WTC11 (cell line): ENCODE measurements around the gene ACTA2. TPM values are rescaled to one million over a fixed set of nuclear protein-coding genes. Genes with fewer than 3 reads are reported as not detected.
"Not testable (repeated sequence)": the region's sequence is repeated elsewhere in the genome, so short reads cannot be mapped to it uniquely, and the experiment has no call there.

Source experiments
- ATAC-seq: fragments of 200-7000 bp; cut with Tn5 transposase; 2 replicates; pipeline ENCODE4 v1.10.0; 2021; ENCODE audit warnings: mild to moderate bottlenecking, moderate library complexity
- CTCF ChIA-PET: fragments of 300-600 bp; sonication (Branson Sonifier 250); formaldehyde crosslinking; loops from one replicate; lab custom pipeline; 2021; ENCODE audit warnings: antibody characterized with exemption; lab: Charles Lee
- POLR2A ChIA-PET: fragments of 350-600 bp; sonication (Branson Sonifier 250); formaldehyde crosslinking; loops from one replicate; lab custom pipeline; 2021; ENCODE audit warnings: antibody characterized with exemption; lab: Charles Lee
- DNase-seq: peaks from one replicate; pipeline ENCODE4 v3.0.0; 2021; ENCODE audit warnings: low spot score
- H3K27ac Mint-ChIP-seq: 2 replicates; pipeline ENCODE4 v1.8.0; 2021; ENCODE audit warnings: mixed read lengths
- H3K27me3 Mint-ChIP-seq: 2 replicates; pipeline ENCODE4 v1.8.0; 2021; ENCODE audit warnings: low read depth, mild to moderate bottlenecking, moderate library complexity, mixed read lengths
- H3K36me3 Mint-ChIP-seq: 2 replicates; pipeline ENCODE4 v1.8.0; 2021; ENCODE audit warnings: mixed read lengths
- H3K4me1 Mint-ChIP-seq: 2 replicates; pipeline ENCODE4 v1.8.0; 2022; ENCODE audit warnings: mixed read lengths
- H3K4me3 Mint-ChIP-seq: 2 replicates; pipeline ENCODE4 v1.8.0; 2021; ENCODE audit warnings: mild to moderate bottlenecking, moderate library complexity, mixed read lengths
- H3K9me3 Mint-ChIP-seq: 2 replicates; pipeline ENCODE4 v1.8.0; 2021; ENCODE audit warnings: mixed read lengths
- CREM ChIP-seq: sonication (generic); formaldehyde crosslinking; IDR thresholded peaks from 2 replicates; pipeline ENCODE4 v1.8.1; 2022; ENCODE audit warnings: mild to moderate bottlenecking, missing genetic modification reagents, moderate library complexity
- CTCF ChIP-seq: fragments of 200-600 bp; IDR thresholded peaks from 2 replicates; pipeline ENCODE4 v1.8.0; 2022; ENCODE audit warnings: antibody characterized with exemption
- E2F5 ChIP-seq: sonication (generic); formaldehyde crosslinking; IDR thresholded peaks from 2 replicates; pipeline ENCODE4 v1.8.1; 2022; ENCODE audit warnings: mild to moderate bottlenecking, moderate library complexity, missing genetic modification reagents
- ETV6 ChIP-seq: sonication (generic); formaldehyde crosslinking; IDR thresholded peaks from 2 replicates; pipeline ENCODE4 v1.8.1; 2022; ENCODE audit warnings: mild to moderate bottlenecking, missing genetic modification reagents
- IRF1 ChIP-seq: sonication (generic); formaldehyde crosslinking; IDR thresholded peaks from 2 replicates; pipeline ENCODE4 v1.8.0; 2023; ENCODE audit warnings: missing genetic modification reagents
- KAT7 ChIP-seq: sonication (generic); formaldehyde crosslinking; IDR thresholded peaks from 2 replicates; pipeline ENCODE4 v1.8.1; 2023; ENCODE audit warnings: missing genetic modification reagents, mild to moderate bottlenecking, borderline replicate concordance
- NFE2L1 ChIP-seq: sonication (generic); formaldehyde crosslinking; IDR thresholded peaks from 2 replicates; pipeline ENCODE4 v1.8.1; 2023; ENCODE audit warnings: missing genetic modification reagents
- NR2C2 ChIP-seq: sonication (generic); formaldehyde crosslinking; IDR thresholded peaks from 2 replicates; pipeline ENCODE4 v1.8.0; 2022; ENCODE audit warnings: mild to moderate bottlenecking, missing genetic modification reagents
- PRDM15 ChIP-seq: sonication (generic); formaldehyde crosslinking; IDR thresholded peaks from 2 replicates; pipeline ENCODE4 v1.8.0; 2022; ENCODE audit warnings: missing genetic modification reagents
- PREB ChIP-seq: sonication (generic); formaldehyde crosslinking; IDR thresholded peaks from 2 replicates; pipeline ENCODE4 v1.8.1; 2022; ENCODE audit warnings: mild to moderate bottlenecking, missing genetic modification reagents, moderate library complexity, borderline replicate concordance
- SMAD3 ChIP-seq: sonication (generic); formaldehyde crosslinking; IDR thresholded peaks from 2 replicates; pipeline ENCODE4 v1.8.0; 2022; ENCODE audit warnings: missing genetic modification reagents, mild to moderate bottlenecking, borderline replicate concordance
- SOX15 ChIP-seq: fragments of 250-450 bp; sonication (Bioruptor Pico); IDR thresholded peaks from 2 replicates; pipeline ENCODE4 v1.9.0; 2021; ENCODE audit warnings: mild to moderate bottlenecking
- TCF7 ChIP-seq: sonication (generic); formaldehyde crosslinking; IDR thresholded peaks from 2 replicates; pipeline ENCODE4 v1.8.0; 2022; ENCODE audit warnings: mild to moderate bottlenecking, low read depth, missing genetic modification reagents, moderate library complexity
- ZNF396 ChIP-seq: fragments of 250-450 bp; sonication (Bioruptor Pico); IDR thresholded peaks from 2 replicates; pipeline ENCODE4 v1.8.0; 2021; ENCODE audit warnings: mild to moderate bottlenecking, moderate library complexity, borderline replicate concordance
- ZNF423 ChIP-seq: fragments of 250-450 bp; sonication (Bioruptor Pico); IDR thresholded peaks from 2 replicates; pipeline ENCODE4 v2.1.2; 2022; ENCODE audit warnings: mild to moderate bottlenecking, moderate library complexity
- total RNA-seq: library from RNA; stranded (reverse); gene quantifications from 3 replicates; pipeline ENCODE4 v1.2.3, GENCODE V29; 2021
- TF ChIP-seq, protein P1 (sequence below): sonication (generic); formaldehyde crosslinking; IDR thresholded peaks from 2 replicates; pipeline ENCODE4 v1.8.1; 2023; ENCODE audit warnings: mild to moderate bottlenecking, missing genetic modification reagents

The ACTA2 gene
- total RNA-seq, 1 experiment from 2014 or later = 4.4 TPM

DNA sequence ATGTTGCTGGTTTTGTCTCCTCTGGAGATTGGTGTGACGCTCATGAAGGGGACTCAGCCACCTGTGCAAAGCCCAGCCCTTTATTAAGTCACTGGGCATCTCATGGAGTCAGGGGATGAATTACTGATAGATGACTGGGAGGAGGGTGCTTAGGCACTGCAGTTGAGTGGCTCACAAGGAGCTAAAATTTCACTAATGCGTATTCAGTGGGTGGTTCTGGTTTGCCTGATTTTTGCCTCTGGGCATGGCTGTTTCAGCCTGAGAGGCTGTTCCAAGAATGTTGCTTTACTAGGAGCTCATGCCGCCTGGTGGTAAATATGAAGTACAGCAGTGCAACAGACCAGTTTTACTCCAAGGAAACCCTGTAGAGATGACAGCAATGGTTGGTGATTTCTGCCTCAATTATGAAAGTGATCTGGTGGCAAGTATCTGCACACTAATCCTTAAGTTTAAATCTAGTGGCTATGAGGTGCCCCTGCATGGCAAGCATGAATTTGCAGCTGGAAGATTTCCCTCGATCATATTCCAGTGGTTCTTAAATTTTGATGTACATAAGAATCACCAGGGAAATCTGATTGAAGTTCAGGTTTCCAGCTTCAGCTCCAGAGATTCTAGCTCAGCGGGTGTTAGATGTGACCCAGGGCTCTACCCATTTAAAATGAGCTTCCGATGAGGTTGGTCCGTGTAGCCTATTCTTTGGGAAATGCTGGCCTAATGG, 19.9 kb downstream of the ACTA2 start (continued):
- TF ChIP-seq CTCF (peak; percentile 75), SOX15 (CRISPR knock-in tag) (no peak), KAT7 (CRISPR knock-in tag) (no peak), PRDM15 (CRISPR knock-in tag) (no peak), IRF1 (CRISPR knock-in tag) (no peak), SMAD3 (CRISPR knock-in tag) (no peak)

- H3K27me3 Mint-ChIP-seq, DNase-seq, H3K9me3 Mint-ChIP-seq, H3K4me3 Mint-ChIP-seq, POLR2A ChIA-PET, H3K36me3 Mint-ChIP-seq, ATAC-seq, H3K27ac Mint-ChIP-seq: not testable (repeated sequence)
- peaks cover 16% of the 10 kb centered on the region for H3K4me1 Mint-ChIP-seq
- CTCF ChIA-PET = interaction anchor here (0.6 to 3.4 kb wide), 42 partner anchors 11 to 287 kb away, joined by 3 to 84 read pairs (median 4); partner anchors contain the start of genes CH25H, FAS and STAMBPL1
Measured at GRCh38 chr10:88932029-88932428, 20.5 kb downstream of the ACTA2 start.

- H3K36me3 Mint-ChIP-seq = no peaks in the 10 kb centered on the region
- H3K27me3 Mint-ChIP-seq = no peaks in the 10 kb centered on the region
- no peak overlapping the region for H3K27ac Mint-ChIP-seq
- H3K4me3 Mint-ChIP-seq = no peak overlapping the region
- POLR2A ChIA-PET = no interaction called here
- ATAC-seq = no peak
- no peaks in the 10 kb centered on the region for H3K9me3 Mint-ChIP-seq
- DNase-seq = no peak
- peaks cover 21% of the 10 kb centered on the region for H3K4me1 Mint-ChIP-seq
- CTCF ChIA-PET = interaction anchor here (0.6 to 1.6 kb wide), 5 partner anchors 59 to 288 kb away, joined by 3 to 5 read pairs (median 4); no protein-coding TSS in a partner anchor
- TF ChIP-seq E2F5 (CRISPR knock-in tag) (no peak), NFE2L1 (no peak), TCF7 (no peak), ETV6 (CRISPR knock-in tag) (no peak), ZNF423 (CRISPR knock-in tag) (no peak), PREB (CRISPR knock-in tag) (no peak), ZNF396 (CRISPR knock-in tag) (no peak), CREM (CRISPR knock-in tag) (no peak), NR2C2 (CRISPR knock-in tag) (no peak)
- TF ChIP-seq, protein P1, sequence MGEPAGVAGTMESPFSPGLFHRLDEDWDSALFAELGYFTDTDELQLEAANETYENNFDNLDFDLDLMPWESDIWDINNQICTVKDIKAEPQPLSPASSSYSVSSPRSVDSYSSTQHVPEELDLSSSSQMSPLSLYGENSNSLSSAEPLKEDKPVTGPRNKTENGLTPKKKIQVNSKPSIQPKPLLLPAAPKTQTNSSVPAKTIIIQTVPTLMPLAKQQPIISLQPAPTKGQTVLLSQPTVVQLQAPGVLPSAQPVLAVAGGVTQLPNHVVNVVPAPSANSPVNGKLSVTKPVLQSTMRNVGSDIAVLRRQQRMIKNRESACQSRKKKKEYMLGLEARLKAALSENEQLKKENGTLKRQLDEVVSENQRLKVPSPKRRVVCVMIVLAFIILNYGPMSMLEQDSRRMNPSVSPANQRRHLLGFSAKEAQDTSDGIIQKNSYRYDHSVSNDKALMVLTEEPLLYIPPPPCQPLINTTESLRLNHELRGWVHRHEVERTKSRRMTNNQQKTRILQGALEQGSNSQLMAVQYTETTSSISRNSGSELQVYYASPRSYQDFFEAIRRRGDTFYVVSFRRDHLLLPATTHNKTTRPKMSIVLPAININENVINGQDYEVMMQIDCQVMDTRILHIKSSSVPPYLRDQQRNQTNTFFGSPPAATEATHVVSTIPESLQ (CRISPR knock-in tag) = no peak
- TF ChIP-seq, all 79 proteins: peak for 0
Measured at GRCh38 chr10:88931548-88931947, 21.0 kb downstream of the ACTA2 start.
